ENCODE results near the gene LDLRAD4. TPM values are rescaled to one million over a fixed set of nuclear protein-coding genes. Genes with fewer than 3 reads are reported as not detected.

Gene LDLRAD4
- total RNA-seq, 1 experiment from 2014 or later: 3.6 TPM

DNA sequence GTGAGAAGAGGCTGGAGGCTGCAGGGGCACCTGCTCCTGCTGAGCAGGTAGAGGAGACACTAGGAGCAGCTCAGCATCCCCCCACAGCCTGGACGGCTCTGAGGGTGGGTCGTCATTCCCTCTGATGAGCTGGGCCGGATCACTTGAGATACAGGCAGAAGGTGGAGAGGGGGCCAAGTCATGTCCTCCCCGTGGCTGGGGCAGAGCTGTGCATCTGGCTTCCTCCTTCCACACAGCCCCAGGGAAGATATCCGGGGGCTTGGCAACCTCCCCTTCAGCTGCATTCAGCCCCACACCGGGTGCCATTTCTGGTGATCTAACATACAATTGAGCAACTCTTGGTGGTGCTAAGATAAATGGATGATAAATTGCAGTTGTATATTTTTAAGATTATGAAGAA lies 236.9 kb downstream of the LDLRAD4 start:
- POLR2A ChIA-PET (ENCODE audit: low non-redundant PET): no interaction called here
- H3K36me3 ChIP-seq (ENCODE audit: insufficient read depth, low read length, poor library complexity, severe bottlenecking): no peaks in the 10 kb centered on the region
- peaks cover 13% of the 10 kb centered on the region for H3K4me1 ChIP-seq (ENCODE audit: insufficient read depth, low read length, poor library complexity, severe bottlenecking)
- intact Hi-C loops (cut with micrococcal nuclease; ENCODE audit: unreplicated experiment): no loop called here
- DNase-seq (ENCODE audit: low spot score): no peak
- no peaks in the 10 kb centered on the region for H3K9me3 ChIP-seq (ENCODE audit: low read depth, low read length, poor library complexity, severe bottlenecking)
- no TSS peak for BruUV-seq (replicated peaks)
- H3K27ac ChIP-seq (ENCODE audit: low read depth, low read length, poor library complexity, severe bottlenecking): no peak overlapping the region
- TF ChIP-seq EZH2 (IDR thresholded peaks at IDR 0.05; ENCODE audit: borderline replicate concordance, low read depth, low read length, poor library complexity, severe bottlenecking) (no peak), CTCF (conservative IDR thresholded peaks at IDR 0.05; ENCODE audit: low read depth, low read length) (no peak)
- H3K27me3 ChIP-seq (replicated peaks; ENCODE audit: insufficient read depth, low read depth, low read length, poor library complexity): no peaks in the 10 kb centered on the region
- CTCF ChIA-PET: no interaction called here
- H3K4me3 ChIP-seq (ENCODE audit: low read depth, low read length, poor library complexity, severe bottlenecking): no peak overlapping the region

DNA sequence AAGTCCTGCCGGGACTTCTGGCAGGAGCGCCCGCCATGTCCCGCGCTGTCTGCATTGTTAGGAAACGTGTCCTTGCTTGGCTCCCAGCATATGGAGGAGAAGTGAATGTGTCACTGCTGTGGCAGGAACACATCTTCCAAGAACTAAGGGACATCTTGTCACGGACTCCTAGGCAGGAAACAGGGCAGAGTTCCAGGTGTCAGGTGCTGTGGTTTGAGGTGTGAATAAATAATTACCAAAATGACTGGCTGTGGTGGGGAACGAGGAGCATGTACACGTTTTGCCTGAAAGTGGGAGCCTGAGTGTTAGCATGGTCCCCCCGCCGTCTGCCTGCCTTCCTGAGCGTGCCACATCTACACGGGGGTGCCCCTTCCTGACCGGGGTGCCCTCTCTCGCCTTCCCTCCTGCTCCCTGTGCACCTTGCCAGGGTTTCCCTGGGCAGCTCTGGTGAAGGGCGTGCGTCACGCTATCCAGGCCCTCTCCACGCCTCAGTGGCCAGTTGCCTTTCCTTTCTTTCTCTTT lies 237.5 kb downstream of the LDLRAD4 start:
- Histone ChIP-seq H3K36me3 (ENCODE audit: insufficient read depth, low read length, poor library complexity, severe bottlenecking) (no peaks in the 10 kb centered on the region), H3K27me3 (replicated peaks; ENCODE audit: insufficient read depth, low read depth, low read length, poor library complexity) (no peaks in the 10 kb centered on the region), H3K9me3 (ENCODE audit: low read depth, low read length, poor library complexity, severe bottlenecking) (no peaks in the 10 kb centered on the region), H3K27ac (ENCODE audit: low read depth, low read length, poor library complexity, severe bottlenecking) (no peak overlapping the region), H3K4me3 (ENCODE audit: low read depth, low read length, poor library complexity, severe bottlenecking) (no peak overlapping the region), H3K4me1 (ENCODE audit: insufficient read depth, low read length, poor library complexity, severe bottlenecking) (peaks cover 13% of the 10 kb centered on the region)
- intact Hi-C loops (cut with micrococcal nuclease; ENCODE audit: unreplicated experiment): no loop called here
- POLR2A ChIA-PET (ENCODE audit: low non-redundant PET): no interaction called here
- TF ChIP-seq EZH2 (IDR thresholded peaks at IDR 0.05; ENCODE audit: borderline replicate concordance, low read depth, low read length, poor library complexity, severe bottlenecking) (no peak), CTCF (conservative IDR thresholded peaks at IDR 0.05; ENCODE audit: low read depth, low read length) (no peak)
- no TSS peak for BruUV-seq (replicated peaks)
- CTCF ChIA-PET: no interaction called here
- DNase-seq (ENCODE audit: low spot score): no peak

- no peak for DNase-seq (ENCODE audit: low spot score)
- Histone ChIP-seq H3K36me3 (ENCODE audit: insufficient read depth, low read length, poor library complexity, severe bottlenecking) (no peaks in the 10 kb centered on the region), H3K9me3 (ENCODE audit: low read depth, low read length, poor library complexity, severe bottlenecking) (no peaks in the 10 kb centered on the region), H3K4me1 (ENCODE audit: insufficient read depth, low read length, poor library complexity, severe bottlenecking) (peaks cover 10% of the 10 kb centered on the region), H3K27me3 (replicated peaks; ENCODE audit: insufficient read depth, low read depth, low read length, poor library complexity) (no peaks in the 10 kb centered on the region), H3K4me3 (ENCODE audit: low read depth, low read length, poor library complexity, severe bottlenecking) (no peak overlapping the region), H3K27ac (ENCODE audit: low read depth, low read length, poor library complexity, severe bottlenecking) (no peak overlapping the region)
- TF ChIP-seq CTCF (conservative IDR thresholded peaks at IDR 0.05; ENCODE audit: low read depth, low read length): no peak
- no peak for TF ChIP-seq EZH2 (IDR thresholded peaks at IDR 0.05; ENCODE audit: borderline replicate concordance, low read depth, low read length, poor library complexity, severe bottlenecking)
- BruUV-seq (replicated peaks): no TSS peak
- ChIA-PET CTCF (no interaction called here), POLR2A (ENCODE audit: low non-redundant PET) (no interaction called here)
- intact Hi-C loops (cut with micrococcal nuclease; ENCODE audit: unreplicated experiment): no loop called here
Measured at GRCh38 chr18:13456736-13457271, 238.2 kb downstream of the LDLRAD4 start.

Measured in A673 (cell line).